AG08396 (cell line): Measurements from ENCODE around the gene FGF18.
"Not testable (repeated sequence)": the region's sequence is repeated elsewhere in the genome, so short reads cannot be mapped to it uniquely, and the experiment has no call there.

Source experiments
- DNase-seq: peaks from one replicate; pipeline ENCODE4 v3.0.0; 2012; ENCODE audit warnings: low spot score, mixed read lengths

FGF18 gene

DNA sequence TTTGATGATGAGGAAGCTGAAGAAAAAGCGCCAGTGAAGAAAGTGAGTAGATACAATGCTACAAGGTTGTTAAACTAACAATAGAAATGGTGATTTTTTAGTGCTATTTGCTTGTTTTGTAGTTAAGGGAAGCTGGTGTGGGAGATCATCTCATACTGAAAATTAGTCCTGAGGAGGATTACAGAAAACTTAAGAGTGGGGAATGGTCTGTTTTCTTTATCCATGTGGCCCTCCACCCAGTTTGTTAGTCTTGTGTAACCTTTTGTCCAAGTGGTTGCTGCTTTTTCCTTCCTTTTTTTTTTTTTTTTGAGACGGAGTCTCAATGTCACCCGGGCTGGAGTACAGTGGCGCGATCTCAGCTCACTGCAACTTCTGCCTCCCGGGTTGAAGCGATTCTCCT, 19.3 kb upstream of the FGF18 start:
- DNase-seq = no peak

DNA sequence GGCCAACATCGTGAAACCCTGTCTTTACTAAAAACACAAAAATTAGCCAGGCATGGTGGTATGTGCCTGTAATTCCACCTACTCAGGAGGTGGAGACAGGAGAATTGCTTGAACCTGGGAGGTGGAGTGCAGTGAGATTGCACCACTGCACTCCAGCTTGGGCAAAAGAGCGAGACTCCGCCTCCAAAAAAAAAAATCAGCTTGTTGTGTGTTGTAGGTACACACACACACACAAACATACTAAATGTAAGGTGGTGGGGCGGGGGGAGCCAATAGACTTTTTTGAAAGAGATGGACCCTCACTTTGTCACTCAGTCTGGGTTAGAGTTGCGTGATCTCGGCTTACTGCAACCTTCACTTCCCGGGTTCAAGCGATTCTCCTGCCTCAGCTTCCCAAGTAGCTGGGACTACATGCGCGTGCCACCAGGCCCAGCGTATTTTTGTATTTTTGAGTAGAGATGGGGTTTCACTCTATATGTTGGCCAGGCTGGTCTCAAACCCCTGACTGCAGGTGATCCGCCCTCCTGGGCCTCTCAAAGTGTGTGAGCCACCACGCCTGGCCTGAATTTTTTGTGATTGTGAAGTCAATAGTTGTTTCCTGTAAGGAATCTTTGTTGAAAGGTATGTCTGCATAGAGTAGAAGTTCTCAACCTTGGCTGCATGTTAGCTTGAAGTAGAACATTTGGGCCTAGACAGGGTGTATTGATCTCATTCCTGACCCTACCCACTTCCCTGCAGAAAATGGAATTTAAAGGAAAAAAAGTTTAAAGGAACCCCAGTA, 18.1 kb upstream of the FGF18 start:
- DNase-seq = no peak

DNA sequence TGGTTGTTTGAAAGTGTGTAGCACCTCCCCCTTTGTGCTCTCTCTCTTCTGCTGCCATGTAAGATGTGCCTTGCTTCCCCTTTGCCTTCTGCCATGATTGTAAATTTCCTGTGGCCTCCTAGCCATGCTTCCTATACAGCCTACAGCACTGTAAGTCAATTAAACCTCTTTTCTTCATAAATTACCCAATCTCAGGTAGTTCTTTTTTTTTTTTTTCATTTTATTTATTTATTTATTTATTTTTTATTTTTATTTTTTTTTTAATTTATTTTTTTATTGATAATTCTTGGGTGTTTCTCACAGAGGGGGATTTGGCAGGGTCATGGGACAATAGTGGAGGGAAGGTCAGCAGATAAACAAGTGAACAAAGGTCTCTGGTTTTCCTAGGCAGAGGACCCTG, 16.7 kb upstream of the FGF18 start:
- not testable (repeated sequence) for DNase-seq

DNA sequence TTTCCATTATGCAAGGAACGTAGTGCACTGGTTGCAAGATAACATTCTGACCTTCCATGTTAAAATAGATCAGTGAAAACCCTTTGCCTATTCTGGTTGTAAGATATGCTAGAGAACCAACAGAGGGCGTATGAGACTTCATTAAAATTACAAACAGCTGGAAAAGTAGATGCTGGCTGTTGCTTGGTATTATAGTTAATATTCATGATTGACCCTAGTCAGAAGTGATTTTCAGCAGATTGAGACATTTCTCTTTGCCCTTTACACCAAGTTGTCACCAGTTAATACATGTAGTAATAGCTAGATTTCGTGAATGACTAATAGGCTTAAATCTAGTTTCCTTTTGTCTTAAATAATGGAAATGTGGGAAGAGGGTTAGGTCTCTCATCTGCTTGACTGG, 13.8 kb upstream of the FGF18 start:
- DNase-seq = peak; percentile 47

DNA sequence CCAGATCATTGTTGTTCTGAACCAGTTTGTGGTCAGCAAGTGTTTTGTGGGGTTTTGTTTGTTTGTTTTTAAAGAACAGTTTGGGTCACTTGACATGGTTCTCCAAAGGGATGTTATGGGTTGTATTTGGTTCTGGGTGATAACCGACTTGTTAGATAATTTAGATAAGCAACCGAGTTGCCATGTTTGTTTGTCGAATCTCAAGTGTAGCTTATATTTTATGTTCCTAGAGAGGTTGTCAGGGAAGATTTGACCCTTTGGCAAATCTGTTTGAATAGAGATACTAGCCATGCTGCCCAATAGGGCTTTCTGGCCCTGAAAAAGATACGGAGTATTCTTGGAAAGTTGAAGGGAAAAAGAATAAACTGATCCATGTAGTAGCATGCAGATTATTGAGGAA, 12.2 kb upstream of the FGF18 start:
- DNase-seq = no peak

DNA sequence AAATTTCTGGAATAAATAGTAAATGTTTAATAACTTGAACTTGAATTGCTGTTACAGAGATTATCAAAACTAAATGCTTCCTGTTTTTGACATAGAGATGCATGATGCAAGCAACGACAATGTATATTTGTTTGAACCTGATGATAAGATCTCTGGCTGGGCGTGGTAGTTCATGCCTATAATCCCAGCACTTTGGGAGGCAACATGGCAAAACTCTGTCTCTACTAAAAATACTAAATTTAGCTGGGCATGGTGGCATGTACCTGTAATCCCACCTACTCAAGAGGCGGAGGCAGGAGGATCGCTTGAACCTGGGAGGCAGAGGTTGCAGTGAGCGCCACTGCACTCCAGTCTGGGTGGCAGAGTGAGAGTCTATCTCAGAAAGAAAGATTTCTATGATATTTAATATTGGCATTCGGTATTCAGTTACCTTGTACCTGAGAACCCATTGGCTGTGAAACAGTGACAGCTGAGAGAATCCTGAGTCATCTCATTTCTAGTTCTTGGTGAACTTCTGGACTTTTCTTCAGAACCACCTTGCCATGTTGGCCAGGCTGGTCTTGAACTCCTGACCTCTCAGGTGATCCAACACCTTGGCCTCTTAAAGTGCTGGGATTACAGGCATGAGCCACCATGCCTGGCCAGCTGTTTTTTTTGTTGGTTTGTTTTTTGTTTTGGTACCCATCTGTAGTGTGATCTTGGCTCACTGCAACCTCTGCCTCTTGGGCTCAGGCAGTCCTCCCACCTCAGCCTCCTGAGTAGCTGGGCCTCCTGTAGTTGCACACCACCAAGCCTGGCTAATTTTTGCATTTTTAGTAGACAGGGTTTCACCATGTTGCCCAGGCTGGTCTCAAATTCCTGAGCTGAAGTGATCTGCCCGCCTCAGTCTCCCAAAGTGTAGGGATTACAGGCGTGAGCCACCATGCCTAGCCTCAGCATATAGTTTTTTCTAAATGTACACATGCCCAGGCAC, 10.0 kb upstream of the FGF18 start:
- DNase-seq = no peak

DNA sequence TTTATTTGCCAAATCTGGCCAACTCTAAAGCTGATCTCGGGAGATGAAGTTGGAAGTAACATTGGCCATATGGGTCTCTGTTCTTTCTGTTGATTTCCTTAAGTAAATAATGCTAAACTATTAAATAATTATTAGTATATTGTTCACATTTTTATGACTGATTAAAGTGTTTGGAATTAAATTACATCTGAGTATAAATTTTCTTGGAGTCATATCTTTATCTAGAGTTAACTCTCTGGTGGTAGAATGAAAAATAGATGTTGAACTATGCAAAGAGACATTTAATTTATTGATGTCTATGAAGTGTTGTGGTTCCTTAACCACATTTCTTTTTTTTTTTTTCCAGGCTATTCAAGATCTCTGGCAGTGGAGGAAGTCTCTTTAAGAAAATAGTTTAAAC, 9.3 kb upstream of the FGF18 start:
- no peak for DNase-seq

DNA sequence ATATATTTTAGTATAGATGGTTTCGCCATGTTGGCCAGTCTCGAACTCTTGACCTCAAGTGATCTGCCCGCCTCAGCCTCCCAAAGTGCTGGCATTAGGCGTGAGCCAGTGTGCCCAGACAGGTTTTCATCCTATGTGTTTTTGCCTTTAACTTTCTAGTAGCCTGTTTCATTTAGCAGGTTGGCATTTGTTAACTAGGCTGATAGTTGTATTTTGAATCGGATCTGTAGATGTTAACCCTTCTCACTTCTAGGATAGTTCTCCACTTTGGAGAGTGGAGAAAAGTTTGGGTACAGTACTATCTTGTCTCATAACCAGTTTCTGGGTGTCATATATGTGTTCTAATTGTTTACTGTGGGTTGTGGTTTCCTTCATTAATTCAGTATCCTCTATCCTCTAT, 7.3 kb upstream of the FGF18 start:
- no peak for DNase-seq

DNA sequence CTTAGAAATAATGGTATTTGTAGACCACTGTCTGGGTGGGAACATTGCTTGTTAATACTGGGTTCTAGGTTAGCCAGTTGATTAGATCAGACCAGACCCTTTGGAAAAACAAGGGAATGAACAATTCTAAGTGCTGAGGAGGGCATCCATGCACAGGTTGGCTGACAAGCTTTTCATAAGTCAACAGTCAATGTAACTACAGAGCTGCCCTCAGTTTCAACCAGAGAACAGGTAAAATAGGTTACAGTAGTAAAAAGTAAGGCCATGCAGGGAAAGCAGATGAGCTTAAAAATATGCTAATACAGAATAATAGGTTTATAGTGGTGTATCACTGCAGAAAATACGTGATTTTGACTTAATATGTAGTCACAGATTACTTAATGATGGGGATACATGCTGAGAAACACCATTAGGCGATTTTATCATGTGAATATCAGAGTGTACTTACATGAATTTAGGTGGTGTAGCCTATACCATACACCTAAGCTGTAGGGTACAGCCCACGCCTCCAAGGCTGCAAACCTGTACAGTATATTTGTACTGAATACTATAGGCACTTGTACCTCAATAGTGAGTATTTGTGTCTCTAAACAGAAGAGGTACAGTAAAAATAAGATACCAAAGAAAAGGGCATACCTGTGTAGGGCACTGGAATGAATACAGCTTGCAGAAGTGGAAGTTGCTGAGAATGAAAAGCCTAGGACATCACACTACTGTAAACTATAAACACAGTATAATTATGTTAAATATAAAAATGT, 6.1 kb upstream of the FGF18 start:
- DNase-seq = no peak

DNA sequence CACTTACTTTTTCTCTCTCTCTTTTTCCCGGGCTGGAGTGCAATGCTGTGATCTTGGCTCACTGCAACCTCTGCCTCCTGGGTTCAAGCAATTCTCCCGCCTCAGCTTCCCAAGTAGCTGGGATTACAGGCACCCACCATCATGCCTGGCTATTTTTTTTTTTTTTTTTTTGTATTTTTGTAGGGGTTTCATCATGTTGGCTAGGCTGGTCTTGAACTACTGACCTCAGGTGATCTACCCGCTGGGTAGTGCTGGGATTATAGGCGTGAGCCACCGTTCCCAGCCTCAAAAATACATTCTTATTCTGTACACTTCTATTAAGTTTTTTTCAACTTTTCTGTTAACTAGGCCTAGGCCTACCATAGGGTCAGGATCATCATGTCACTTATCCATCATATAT, 5.5 kb upstream of the FGF18 start:
- not testable (repeated sequence) for DNase-seq

DNA sequence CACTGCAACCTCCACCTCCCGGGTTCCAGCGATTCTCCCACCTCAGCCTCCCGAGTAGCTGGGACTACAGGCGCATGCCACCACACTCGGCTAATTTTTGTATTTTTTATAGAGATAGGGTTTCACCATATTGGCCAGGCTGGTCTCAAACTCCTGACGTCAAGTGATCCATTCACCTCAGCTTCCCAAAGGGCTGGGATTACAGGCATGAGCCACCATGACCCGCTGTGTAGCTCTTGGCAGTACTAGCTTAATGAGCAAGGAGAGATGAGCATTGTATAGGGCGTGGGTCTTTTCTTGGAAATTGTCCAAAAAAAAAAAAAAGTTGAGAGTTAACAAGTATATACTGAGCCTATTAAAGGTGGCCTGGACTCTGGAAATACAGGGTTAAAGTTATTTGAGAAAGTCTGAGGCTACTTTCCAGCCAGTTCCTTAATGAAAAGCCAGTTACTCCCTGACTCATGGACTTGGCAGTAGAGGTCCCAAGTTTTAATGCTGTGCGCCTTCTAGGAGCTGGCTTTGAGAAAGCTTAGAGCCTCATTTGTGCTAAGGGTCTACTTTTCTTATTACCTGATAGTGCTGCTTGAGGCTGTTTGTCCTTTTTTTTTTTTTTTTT, 4.2 kb upstream of the FGF18 start:
- peak; percentile 48 for DNase-seq

DNA sequence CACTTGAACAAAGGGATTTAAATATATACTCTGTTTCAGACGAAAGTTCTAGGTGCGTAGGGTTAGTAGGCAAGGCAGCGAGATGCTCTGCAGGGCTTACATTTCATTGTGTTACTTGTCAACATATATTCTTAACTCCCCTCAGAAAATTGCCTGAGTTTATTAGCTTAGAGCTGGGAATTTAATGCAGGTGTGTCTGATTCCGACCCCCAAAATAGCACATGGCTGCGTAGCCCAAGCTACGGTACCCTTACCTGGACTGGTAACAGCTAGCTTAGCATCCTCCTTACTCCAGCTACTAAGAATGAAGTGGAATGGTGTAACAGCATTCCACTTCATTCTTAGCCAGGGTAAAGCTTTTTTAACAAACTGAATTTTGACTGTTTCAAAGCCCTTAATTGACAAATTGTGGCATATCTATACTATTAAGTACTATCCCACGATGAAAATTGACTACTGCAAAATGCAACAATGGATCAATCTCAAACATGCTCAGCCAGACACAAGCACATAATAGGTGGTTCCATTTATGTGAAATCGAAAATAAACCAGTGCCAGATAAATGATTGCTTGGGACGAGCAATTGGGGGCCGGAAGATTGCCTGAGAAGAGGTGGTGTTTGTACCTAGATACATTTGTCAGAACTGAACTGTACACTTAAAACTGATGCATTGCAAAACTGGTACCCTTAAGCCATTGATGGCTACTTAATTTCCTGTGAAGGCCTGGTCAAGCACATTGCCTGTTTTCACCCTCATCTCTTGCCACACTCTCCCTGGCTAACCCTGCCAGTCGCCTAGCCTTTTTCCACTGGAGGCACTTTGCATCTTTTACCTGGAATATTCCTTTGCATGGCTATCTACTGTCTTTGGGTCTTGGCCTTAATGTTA, 3.0 kb upstream of the FGF18 start:
- DNase-seq = no peak

DNA sequence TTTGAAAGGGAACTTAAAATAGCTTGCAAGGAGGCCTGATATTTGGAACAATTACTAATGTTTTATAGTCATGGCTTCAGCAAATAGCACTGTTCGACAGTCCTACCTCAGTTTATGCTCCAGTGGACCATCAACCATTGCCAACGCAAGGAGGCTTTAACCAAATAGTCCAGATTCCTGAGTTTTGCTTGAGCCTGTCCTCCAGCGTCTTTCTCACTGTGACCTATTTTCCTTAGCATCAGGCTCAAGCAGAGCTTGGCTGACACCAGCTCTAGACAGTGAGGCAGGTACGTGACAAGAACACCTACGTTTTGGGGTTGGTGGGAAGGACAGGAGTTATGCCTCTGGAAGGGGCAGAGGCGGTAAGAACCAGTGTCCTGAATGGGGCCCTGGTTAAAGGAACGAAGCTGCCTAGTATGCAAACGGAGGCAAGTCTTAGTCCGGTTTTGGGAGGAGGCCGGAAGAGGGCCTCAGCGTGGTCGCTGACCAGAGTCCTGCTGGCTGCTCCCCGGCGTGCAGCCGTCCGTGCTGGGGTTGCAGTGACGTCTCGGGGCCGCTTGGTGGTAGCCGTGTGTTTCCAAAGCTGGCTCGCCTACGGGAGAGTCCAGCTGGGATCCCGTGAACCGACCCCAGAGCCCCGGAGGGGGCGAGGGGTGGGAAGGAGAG, 998 bp upstream of the FGF18 start:
- DNase-seq = peak; percentile 95

DNA sequence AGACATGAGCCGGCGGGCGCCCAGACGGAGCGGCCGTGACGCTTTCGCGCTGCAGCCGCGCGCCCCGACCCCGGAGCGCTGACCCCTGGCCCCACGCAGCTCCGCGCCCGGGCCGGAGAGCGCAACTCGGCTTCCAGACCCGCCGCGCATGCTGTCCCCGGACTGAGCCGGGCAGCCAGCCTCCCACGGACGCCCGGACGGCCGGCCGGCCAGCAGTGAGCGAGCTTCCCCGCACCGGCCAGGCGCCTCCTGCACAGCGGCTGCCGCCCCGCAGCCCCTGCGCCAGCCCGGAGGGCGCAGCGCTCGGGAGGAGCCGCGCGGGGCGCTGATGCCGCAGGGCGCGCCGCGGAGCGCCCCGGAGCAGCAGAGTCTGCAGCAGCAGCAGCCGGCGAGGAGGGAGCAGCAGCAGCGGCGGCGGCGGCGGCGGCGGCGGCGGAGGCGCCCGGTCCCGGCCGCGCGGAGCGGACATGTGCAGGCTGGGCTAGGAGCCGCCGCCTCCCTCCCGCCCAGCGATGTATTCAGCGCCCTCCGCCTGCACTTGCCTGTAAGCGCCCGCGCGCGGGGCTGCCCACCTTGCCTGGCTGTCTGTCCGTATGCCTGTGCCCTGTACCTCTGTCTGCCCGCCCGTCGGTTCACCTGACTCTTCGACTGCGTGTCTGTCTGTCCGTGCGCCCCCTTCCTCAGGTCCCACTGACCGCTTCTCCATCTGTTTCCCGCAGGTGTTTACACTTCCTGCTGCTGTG, 412 bp downstream of the FGF18 start:
- peak; percentile 61 for DNase-seq

DNA sequence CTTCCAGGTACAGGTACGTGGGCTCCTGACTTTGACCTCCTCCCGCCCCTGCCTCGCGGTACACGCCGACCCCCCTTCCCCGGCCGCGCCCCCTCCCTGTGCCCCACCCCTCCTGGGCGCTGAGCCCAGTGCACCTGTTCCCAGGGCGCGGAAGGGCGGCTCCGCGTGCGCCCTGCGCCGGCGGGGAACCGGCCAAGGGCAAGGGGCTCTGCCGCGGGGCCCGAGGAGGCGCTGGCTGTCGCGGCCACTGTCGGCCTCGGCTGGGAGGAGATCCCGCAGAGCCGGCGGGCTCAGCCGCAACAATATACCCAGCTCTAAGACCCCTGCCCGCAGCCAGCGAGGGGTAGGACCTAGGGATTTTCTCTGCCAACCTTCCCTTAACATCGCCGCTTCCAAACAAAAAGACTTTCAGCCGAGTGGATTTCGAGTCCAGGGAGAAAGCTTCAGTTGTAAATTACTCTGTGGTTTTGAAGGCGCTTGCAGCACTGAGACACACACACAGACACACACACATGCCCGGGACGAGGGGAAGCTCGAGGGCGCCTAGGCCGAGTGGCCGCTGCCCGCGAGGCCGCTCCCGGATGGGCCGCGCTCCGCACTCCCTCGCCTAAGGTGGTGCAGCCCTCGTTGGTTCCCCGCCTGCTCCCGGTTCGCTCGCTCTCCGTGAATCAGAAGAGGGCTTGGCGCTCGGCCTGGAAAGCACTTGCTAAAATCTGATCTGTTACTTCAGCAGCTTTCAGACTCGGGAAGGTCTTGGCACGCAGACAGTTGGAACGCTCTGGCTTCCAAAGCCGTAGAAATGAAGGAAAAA, 1.2 kb downstream of the FGF18 start:
- peak; percentile 84 for DNase-seq

DNA sequence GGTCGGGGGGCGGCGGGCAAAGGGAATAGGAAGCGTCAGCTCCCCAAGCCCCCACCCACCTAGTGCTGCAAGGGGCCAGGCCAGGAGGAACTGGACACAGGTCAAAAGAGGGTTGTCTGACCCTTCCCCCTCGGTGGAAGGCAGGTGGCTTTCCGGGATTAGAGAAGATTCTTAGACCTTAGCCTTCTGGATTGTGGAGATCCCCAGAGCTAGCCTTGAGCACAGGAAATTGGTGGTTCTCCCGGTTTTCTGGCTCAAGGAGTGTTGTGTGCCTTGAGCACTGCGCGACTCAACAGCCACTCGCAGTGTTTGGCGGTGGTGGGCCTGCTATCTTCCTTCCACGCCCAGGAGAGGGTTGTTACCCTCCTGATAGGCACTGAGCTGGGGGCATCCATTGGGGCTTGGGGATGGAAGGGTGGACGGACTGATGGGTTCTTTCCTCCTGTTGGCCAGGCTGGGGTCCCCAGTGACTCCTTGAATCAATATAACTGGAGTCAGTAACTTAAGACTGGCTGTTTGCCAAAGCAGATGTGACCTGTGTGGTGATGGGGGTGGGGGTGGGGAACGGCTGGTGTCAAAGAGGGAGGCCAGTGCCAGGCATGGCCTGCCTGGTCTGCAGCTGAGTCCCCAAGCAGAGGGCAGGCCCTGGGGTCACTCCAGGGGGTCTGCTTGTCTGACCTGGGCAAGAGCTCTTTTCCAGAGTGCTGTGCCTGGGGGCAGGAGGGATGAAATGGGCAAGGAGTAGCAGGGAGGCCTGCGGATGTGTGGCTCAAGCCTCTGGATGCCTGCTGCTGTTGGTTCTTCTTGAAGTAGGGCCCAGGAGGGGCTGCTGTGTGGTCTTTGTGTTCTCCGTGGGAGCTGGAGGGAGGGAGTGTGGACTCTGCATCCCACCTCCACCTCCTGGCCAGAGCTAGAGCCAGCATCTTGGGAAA, 2.1 kb downstream of the FGF18 start:
- DNase-seq = no peak

DNA sequence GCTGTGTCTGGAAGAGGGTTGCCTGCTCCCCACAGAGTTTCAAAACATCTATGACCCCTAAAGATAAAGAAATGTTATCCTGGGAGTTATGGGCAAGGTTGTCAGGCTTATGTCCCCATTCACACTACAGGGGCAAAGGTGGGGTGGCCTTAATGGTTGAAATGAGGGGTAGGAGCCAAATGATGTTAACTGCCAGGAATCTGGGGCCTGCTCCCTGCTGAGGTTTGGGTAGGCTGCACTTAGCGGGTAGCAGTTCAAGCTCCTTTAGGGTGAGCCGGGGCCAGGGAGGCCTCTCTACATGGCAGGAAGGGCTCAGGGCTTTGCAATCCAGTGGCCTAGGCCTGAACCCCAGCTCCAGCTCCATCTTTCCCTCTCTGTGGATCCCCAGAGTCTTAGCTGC, 3.0 kb downstream of the FGF18 start:
- DNase-seq = no peak
